ENCODE measurements around the gene PABPN1. TPM values are rescaled to one million over a fixed set of nuclear protein-coding genes. Genes with fewer than 3 reads are reported as not detected.

The PABPN1 gene
- total and polyA plus RNA-seq, 2 of the 13 experiments (the other 11 are each of a cell fraction or from before 2014, with no cell fraction given), result 233 to 524 TPM

DNA sequence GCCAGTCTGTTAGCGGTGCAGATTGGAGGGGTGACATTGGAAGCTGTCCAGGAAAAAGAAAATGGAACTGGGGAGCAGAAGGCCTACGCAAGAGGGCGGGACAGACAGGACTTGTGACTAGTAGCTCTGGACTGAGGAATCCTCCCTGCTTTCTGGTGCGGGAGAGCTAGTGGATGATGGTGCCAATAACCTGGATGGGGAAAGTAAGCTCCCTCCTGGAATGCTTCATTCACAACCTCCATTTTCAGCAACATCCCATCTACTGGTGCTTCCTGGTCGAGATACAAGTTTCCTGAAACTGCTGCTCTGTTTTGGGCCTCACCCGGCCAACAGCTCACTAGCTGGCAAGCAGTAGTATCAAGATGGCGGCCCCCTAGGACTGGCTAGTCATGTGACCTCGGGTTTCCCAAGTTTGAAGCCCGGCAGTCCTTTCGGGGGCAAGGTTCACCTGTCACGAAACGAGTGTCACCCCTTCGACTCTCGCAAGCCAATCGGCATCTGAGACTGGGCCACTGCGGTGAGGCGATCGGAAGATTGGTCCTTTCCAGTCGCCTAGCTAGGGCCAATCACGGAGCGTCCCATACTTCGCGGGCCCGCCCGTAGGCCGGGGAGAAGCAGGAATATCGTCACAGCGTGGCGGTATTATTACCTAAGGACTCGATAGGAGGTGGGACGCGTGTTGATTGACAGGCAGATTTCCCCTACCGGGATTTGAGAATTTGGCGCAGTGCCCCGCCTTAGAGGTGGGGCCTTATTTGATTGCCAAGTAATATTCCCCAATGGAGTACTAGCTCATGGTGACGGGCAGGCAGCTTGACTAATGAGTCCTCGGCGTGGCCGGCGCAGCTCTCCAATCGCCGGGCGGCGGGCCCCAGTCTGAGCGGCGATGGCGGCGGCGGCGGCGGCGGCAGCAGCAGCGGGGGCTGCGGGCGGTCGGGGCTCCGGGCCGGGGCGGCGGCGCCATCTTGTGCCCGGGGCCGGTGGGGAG lies at the start of gene PABPN1 (continued):
- TF ChIP-seq ZNF775 (CRISPR knock-in tag; IDR thresholded peaks at IDR 0.05; ENCODE audit: borderline replicate concordance) (peak; percentile 90), ZNF335 (CRISPR knock-in tag; IDR thresholded peaks at IDR 0.05) (0 out of 2 replicates have a peak, but pooled peaks have one; percentile 87), YEATS4 (CRISPR knock-in tag; IDR thresholded peaks at IDR 0.05; ENCODE audit: borderline replicate concordance) (peak; percentile 96), ZNF331 (CRISPR knock-in tag; IDR thresholded peaks at IDR 0.05) (peak; percentile 90), HNF4G (IDR thresholded peaks at IDR 0.05; ENCODE audit: borderline replicate concordance, low read depth, low read length) (peak; percentile 98), HNF4G (CRISPR knock-in tag; IDR thresholded peaks at IDR 0.05; ENCODE audit: borderline replicate concordance, low read depth) (peak; percentile 99), POGZ (CRISPR knock-in tag; IDR thresholded peaks at IDR 0.05) (peak; percentile 100), ZNF530 (CRISPR knock-in tag; IDR thresholded peaks at IDR 0.05; ENCODE audit: low read depth) (no peak), HOXD1 (CRISPR knock-in tag; IDR thresholded peaks at IDR 0.05) (peak; percentile 96), ZNF33A (CRISPR knock-in tag; IDR thresholded peaks at IDR 0.05; ENCODE audit: borderline replicate concordance) (no peak; the same call in 1 of the 2 replicates), FOXJ3 (CRISPR knock-in tag; IDR thresholded peaks at IDR 0.05; ENCODE audit: borderline replicate concordance) (peak; percentile 91), ZBTB7B (CRISPR knock-in tag; IDR thresholded peaks at IDR 0.05) (peak; percentile 67), RFX3 (CRISPR knock-in tag; IDR thresholded peaks at IDR 0.05) (peak; percentile 44), PHF8 (CRISPR knock-in tag; IDR thresholded peaks at IDR 0.05) (peak; percentile 85), PAX8 (CRISPR knock-in tag; IDR thresholded peaks at IDR 0.05; ENCODE audit: borderline replicate concordance) (peak; percentile 18; the same call in 1 of the 2 replicates), RFX1 (IDR thresholded peaks at IDR 0.05) (peak; percentile 80; the same call in 1 of the 2 replicates), RBFOX2 (IDR thresholded peaks at IDR 0.05; ENCODE audit: low read depth, low read length) (peak; percentile 81), NFIB (CRISPR knock-in tag; IDR thresholded peaks at IDR 0.05; ENCODE audit: borderline replicate concordance) (no peak)
- TF ChIP-seq, protein P1, sequence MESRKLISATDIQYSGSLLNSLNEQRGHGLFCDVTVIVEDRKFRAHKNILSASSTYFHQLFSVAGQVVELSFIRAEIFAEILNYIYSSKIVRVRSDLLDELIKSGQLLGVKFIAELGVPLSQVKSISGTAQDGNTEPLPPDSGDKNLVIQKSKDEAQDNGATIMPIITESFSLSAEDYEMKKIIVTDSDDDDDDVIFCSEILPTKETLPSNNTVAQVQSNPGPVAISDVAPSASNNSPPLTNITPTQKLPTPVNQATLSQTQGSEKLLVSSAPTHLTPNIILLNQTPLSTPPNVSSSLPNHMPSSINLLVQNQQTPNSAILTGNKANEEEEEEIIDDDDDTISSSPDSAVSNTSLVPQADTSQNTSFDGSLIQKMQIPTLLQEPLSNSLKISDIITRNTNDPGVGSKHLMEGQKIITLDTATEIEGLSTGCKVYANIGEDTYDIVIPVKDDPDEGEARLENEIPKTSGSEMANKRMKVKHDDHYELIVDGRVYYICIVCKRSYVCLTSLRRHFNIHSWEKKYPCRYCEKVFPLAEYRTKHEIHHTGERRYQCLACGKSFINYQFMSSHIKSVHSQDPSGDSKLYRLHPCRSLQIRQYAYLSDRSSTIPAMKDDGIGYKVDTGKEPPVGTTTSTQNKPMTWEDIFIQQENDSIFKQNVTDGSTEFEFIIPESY (CRISPR knock-in tag; IDR thresholded peaks at IDR 0.05), result peak; percentile 54; the same call in 1 of the 2 replicates
- TF ChIP-seq, protein P2, sequence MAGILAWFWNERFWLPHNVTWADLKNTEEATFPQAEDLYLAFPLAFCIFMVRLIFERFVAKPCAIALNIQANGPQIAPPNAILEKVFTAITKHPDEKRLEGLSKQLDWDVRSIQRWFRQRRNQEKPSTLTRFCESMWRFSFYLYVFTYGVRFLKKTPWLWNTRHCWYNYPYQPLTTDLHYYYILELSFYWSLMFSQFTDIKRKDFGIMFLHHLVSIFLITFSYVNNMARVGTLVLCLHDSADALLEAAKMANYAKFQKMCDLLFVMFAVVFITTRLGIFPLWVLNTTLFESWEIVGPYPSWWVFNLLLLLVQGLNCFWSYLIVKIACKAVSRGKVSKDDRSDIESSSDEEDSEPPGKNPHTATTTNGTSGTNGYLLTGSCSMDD (CRISPR knock-in tag; IDR thresholded peaks at IDR 0.05), result no peak
- TF ChIP-seq, protein P3, sequence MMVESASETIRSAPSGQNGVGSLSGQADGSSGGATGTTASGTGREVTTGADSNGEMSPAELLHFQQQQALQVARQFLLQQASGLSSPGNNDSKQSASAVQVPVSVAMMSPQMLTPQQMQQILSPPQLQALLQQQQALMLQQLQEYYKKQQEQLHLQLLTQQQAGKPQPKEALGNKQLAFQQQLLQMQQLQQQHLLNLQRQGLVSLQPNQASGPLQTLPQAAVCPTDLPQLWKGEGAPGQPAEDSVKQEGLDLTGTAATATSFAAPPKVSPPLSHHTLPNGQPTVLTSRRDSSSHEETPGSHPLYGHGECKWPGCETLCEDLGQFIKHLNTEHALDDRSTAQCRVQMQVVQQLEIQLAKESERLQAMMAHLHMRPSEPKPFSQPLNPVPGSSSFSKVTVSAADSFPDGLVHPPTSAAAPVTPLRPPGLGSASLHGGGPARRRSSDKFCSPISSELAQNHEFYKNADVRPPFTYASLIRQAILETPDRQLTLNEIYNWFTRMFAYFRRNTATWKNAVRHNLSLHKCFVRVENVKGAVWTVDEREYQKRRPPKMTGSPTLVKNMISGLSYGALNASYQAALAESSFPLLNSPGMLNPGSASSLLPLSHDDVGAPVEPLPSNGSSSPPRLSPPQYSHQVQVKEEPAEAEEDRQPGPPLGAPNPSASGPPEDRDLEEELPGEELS (CRISPR knock-in tag; IDR thresholded peaks at IDR 0.05), result peak; percentile 68
- TF ChIP-seq, protein P4, sequence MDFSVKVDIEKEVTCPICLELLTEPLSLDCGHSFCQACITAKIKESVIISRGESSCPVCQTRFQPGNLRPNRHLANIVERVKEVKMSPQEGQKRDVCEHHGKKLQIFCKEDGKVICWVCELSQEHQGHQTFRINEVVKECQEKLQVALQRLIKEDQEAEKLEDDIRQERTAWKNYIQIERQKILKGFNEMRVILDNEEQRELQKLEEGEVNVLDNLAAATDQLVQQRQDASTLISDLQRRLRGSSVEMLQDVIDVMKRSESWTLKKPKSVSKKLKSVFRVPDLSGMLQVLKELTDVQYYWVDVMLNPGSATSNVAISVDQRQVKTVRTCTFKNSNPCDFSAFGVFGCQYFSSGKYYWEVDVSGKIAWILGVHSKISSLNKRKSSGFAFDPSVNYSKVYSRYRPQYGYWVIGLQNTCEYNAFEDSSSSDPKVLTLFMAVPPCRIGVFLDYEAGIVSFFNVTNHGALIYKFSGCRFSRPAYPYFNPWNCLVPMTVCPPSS (IDR thresholded peaks at IDR 0.05), result no peak
